ENCODE measurements around the gene TAF7.

DNA sequence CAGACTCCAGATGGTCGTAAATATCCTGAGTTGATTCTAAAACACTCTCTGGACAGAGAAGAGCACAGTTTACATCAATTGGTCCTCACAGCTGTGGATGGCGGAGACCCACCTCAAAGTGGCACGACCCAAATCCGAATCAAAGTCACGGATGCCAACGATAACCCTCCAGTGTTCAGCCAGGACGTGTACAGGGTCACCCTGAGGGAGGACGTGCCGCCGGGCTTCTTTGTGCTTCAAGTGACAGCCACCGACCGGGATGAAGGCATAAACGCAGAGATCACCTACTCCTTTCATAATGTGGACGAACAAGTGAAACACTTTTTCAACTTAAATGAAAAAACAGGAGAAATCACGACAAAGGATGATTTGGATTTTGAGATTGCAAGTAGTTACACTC lies 40.1 kb upstream of the TAF7 start:
- TF ChIP-seq, protein P1, sequence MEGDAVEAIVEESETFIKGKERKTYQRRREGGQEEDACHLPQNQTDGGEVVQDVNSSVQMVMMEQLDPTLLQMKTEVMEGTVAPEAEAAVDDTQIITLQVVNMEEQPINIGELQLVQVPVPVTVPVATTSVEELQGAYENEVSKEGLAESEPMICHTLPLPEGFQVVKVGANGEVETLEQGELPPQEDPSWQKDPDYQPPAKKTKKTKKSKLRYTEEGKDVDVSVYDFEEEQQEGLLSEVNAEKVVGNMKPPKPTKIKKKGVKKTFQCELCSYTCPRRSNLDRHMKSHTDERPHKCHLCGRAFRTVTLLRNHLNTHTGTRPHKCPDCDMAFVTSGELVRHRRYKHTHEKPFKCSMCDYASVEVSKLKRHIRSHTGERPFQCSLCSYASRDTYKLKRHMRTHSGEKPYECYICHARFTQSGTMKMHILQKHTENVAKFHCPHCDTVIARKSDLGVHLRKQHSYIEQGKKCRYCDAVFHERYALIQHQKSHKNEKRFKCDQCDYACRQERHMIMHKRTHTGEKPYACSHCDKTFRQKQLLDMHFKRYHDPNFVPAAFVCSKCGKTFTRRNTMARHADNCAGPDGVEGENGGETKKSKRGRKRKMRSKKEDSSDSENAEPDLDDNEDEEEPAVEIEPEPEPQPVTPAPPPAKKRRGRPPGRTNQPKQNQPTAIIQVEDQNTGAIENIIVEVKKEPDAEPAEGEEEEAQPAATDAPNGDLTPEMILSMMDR (IDR thresholded peaks at IDR 0.05; ENCODE audit: insufficient read depth, low read length) = no peak
- TF ChIP-seq POLR2AphosphoS5 (IDR thresholded peaks at IDR 0.05; ENCODE audit: low read depth) (no peak), SPI1 (IDR thresholded peaks at IDR 0.05; ENCODE audit: borderline replicate concordance, low read depth) (no peak)
- TF ChIP-seq, protein P2, sequence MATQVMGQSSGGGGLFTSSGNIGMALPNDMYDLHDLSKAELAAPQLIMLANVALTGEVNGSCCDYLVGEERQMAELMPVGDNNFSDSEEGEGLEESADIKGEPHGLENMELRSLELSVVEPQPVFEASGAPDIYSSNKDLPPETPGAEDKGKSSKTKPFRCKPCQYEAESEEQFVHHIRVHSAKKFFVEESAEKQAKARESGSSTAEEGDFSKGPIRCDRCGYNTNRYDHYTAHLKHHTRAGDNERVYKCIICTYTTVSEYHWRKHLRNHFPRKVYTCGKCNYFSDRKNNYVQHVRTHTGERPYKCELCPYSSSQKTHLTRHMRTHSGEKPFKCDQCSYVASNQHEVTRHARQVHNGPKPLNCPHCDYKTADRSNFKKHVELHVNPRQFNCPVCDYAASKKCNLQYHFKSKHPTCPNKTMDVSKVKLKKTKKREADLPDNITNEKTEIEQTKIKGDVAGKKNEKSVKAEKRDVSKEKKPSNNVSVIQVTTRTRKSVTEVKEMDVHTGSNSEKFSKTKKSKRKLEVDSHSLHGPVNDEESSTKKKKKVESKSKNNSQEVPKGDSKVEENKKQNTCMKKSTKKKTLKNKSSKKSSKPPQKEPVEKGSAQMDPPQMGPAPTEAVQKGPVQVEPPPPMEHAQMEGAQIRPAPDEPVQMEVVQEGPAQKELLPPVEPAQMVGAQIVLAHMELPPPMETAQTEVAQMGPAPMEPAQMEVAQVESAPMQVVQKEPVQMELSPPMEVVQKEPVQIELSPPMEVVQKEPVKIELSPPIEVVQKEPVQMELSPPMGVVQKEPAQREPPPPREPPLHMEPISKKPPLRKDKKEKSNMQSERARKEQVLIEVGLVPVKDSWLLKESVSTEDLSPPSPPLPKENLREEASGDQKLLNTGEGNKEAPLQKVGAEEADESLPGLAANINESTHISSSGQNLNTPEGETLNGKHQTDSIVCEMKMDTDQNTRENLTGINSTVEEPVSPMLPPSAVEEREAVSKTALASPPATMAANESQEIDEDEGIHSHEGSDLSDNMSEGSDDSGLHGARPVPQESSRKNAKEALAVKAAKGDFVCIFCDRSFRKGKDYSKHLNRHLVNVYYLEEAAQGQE (IDR thresholded peaks at IDR 0.05; ENCODE audit: insufficient replicate concordance, low read depth) = no peak

Data from HL-60 (cell line).